Measurements from ENCODE around the gene DBH.

GRCh38 chr9:133701981-133702797 lies 66.0 kb downstream of the DBH start:
- TF ChIP-seq CTCF (IDR thresholded peaks at IDR 0.05; ENCODE audit: insufficient read depth, low read length, poor library complexity, severe bottlenecking) = no peak
- TF ChIP-seq EZH2phosphoT487 (conservative IDR thresholded peaks at IDR 0.05; ENCODE audit: low read length) = no peak
